Measurements from ENCODE around the gene COA8. TPM values are rescaled to one million over a fixed set of nuclear protein-coding genes. Genes with fewer than 3 reads are reported as not detected.

Gene COA8
- total RNA-seq, 2 donors from 2014 or later = 8.0 to 17.6 TPM

GRCh38 chr14:103535891-103536565, 26.7 kb upstream of the COA8 start:
- Histone ChIP-seq H3K9me3 (no peaks in the 10 kb centered on the region), H3K36me3 (peaks cover 3% of the 10 kb centered on the region), H3K27me3 (replicated peaks; ENCODE audit: insufficient read depth) (no peaks in the 10 kb centered on the region), H3K4me3 (no peak overlapping the region), H3K27ac (no peak overlapping the region), H3K4me1 (ENCODE audit: control insufficient read depth in 1 of 2, low read depth in 2 of 2) (peaks cover 23 to 55% of the 10 kb centered on the region in 2 donors)
- no peak for TF ChIP-seq CTCF (IDR thresholded peaks at IDR 0.05)
- ATAC-seq (ENCODE audit: insufficient number of reproducible peaks, low FRiP score, low read depth) (no peak), DNase-seq (ENCODE audit: low spot score) (no peak)

- peaks cover 3% of the 10 kb centered on the region for H3K36me3 ChIP-seq
- H3K4me1 ChIP-seq (ENCODE audit: control insufficient read depth in 1 of 2, low read depth in 2 of 2) = peaks cover 29 to 62% of the 10 kb centered on the region in 2 donors
- no peaks in the 10 kb centered on the region for H3K27me3 ChIP-seq (replicated peaks; ENCODE audit: insufficient read depth)
- no peak for ATAC-seq (ENCODE audit: insufficient number of reproducible peaks, low FRiP score, low read depth)
- no peak for TF ChIP-seq CTCF (IDR thresholded peaks at IDR 0.05)
- H3K27ac ChIP-seq = no peak overlapping the region
- no peak overlapping the region for H3K4me3 ChIP-seq
- H3K9me3 ChIP-seq = no peaks in the 10 kb centered on the region
- DNase-seq (ENCODE audit: low spot score) = no peak
These were observed 26.1 kb upstream of the COA8 start for GRCh38 chr14:103536693-103537092.

GRCh38 chr14:103537175-103537990, 25.4 kb upstream of the COA8 start:
- Histone ChIP-seq H3K36me3 (peaks cover 3% of the 10 kb centered on the region), H3K4me1 (ENCODE audit: control insufficient read depth in 1 of 2, low read depth in 2 of 2) (peaks cover 36 to 66% of the 10 kb centered on the region in 2 donors), H3K4me3 (no peak overlapping the region), H3K9me3 (no peaks in the 10 kb centered on the region), H3K27me3 (replicated peaks; ENCODE audit: insufficient read depth) (no peaks in the 10 kb centered on the region), H3K27ac (no peak overlapping the region)
- TF ChIP-seq CTCF (IDR thresholded peaks at IDR 0.05) = no peak
- ATAC-seq (ENCODE audit: insufficient number of reproducible peaks, low FRiP score, low read depth) = no peak
- no peak for DNase-seq (ENCODE audit: low spot score)

GRCh38 chr14:103538291-103539055, 24.3 kb upstream of the COA8 start:
- peak overlapping the region; percentile 63 to 71 for H3K27ac ChIP-seq
- H3K36me3 ChIP-seq = peaks cover 3% of the 10 kb centered on the region
- H3K9me3 ChIP-seq = no peaks in the 10 kb centered on the region
- peaks cover 42 to 66% of the 10 kb centered on the region in 2 donors for H3K4me1 ChIP-seq (ENCODE audit: control insufficient read depth in 1 of 2, low read depth in 2 of 2)
- no peak overlapping the region for H3K4me3 ChIP-seq
- no peak for TF ChIP-seq CTCF (IDR thresholded peaks at IDR 0.05)
- no peaks in the 10 kb centered on the region for H3K27me3 ChIP-seq (replicated peaks; ENCODE audit: insufficient read depth)
- DNase-seq (ENCODE audit: low spot score) (no peak), ATAC-seq (ENCODE audit: insufficient number of reproducible peaks, low FRiP score, low read depth) (peak; percentile 42)

Data from thoracic aorta (tissue), 2 donors.